PC-3 (cell line): ENCODE measurements around the gene HABP4. TPM values are rescaled to one million over a fixed set of nuclear protein-coding genes. Genes with fewer than 3 reads are reported as not detected.

Experiments
- ATAC-seq: fragments of 200-7000 bp; cut with Tn5 transposase; 2 replicates; pipeline ENCODE4 v1.9.1; 2020; ENCODE audit warnings: mild to moderate bottlenecking, moderate library complexity
- BruUV-seq: library from RNA; stranded (reverse); fragments of 400-500 nt; replicated peaks from 2 replicates; lab custom pipeline; 2021; lab: Mats Ljungman, UMichigan
- CTCF ChIA-PET: fragments of 300-600 bp; sonication (Branson Sonifier 250); formaldehyde crosslinking; loops from one replicate; lab custom pipeline; 2022; ENCODE audit warnings: antibody characterized with exemption; lab: Charles Lee
- POLR2A ChIA-PET: fragments of 300-600 bp; sonication (Branson Sonifier 250); formaldehyde crosslinking; loops from one replicate; lab custom pipeline; 2022; ENCODE audit warnings: antibody characterized with exemption; ENCODE audit not compliant: unreplicated experiment; lab: Charles Lee
- DNase-seq: peaks from one replicate; pipeline ENCODE4 v3.0.0-alpha.2; 2015
- H2AFZ ChIP-seq: fragments of 300-600 bp; sonication (generic); 2 replicates; pipeline ENCODE4 v1.6.0; 2016; ENCODE audit warnings: antibody characterized with exemption, low read length
- H3F3A ChIP-seq: fragments of 300-600 bp; sonication (generic); one replicate; pipeline ENCODE4 v1.6.0; 2017; ENCODE audit warnings: antibody characterized with exemption, low read length, control low read depth, mild to moderate bottlenecking; ENCODE audit not compliant: unreplicated experiment
- H3K27ac ChIP-seq: fragments of 300-600 bp; sonication (generic); 2 replicates; pipeline ENCODE4 v1.5.1; 2016; ENCODE audit warnings: mild to moderate bottlenecking, low read length
- H3K27me3 ChIP-seq: fragments of 300-600 bp; sonication (generic); 2 replicates; pipeline ENCODE4 v1.6.1; 2016; ENCODE audit warnings: low read length, mixed read lengths
- H3K36me3 ChIP-seq: fragments of 300-600 bp; sonication (generic); 2 replicates; pipeline ENCODE4 v1.6.1; 2016; ENCODE audit warnings: low read depth, mixed run types, low read length, mixed read lengths
- H3K4me1 ChIP-seq: fragments of 300-600 bp; sonication (generic); 2 replicates; pipeline ENCODE4 v1.5.1; 2016; ENCODE audit warnings: low read length; ENCODE audit not compliant: insufficient read depth
- H3K4me2 ChIP-seq: fragments of 300-600 bp; sonication (generic); 2 replicates; pipeline ENCODE4 v1.6.0; 2016; ENCODE audit warnings: low read length
- H3K4me3 ChIP-seq: fragments of 300-600 bp; sonication (generic); 2 replicates; pipeline ENCODE4 v1.5.1; 2016; ENCODE audit warnings: mild to moderate bottlenecking, low read length, mixed read lengths
- H3K79me2 ChIP-seq: fragments of 300-600 bp; sonication (generic); 2 replicates; pipeline ENCODE4 v1.6.1; 2017; ENCODE audit warnings: low read length, mixed read lengths
- H3K9ac ChIP-seq: fragments of 300-600 bp; sonication (generic); 2 replicates; pipeline ENCODE4 v1.6.0; 2016; ENCODE audit warnings: mild to moderate bottlenecking, low read length
- H3K9me2 ChIP-seq: fragments of 300-600 bp; sonication (generic); replicated peaks from 2 replicates; pipeline ENCODE4 v1.6.1; 2016; ENCODE audit warnings: mixed run types, low read length, mixed read lengths
- H3K9me3 ChIP-seq: fragments of 300-600 bp; sonication (generic); 2 replicates; pipeline ENCODE4 v1.6.1; 2016; ENCODE audit warnings: low read length, mixed read lengths
- H4K20me1 ChIP-seq: fragments of 300-600 bp; sonication (generic); 2 replicates; pipeline ENCODE4 v1.6.1; 2016; ENCODE audit warnings: low read length, mixed read lengths
- CTCF ChIP-seq: fragments of 300-600 bp; sonication (generic); conservative IDR thresholded peaks from 2 replicates; pipeline ENCODE4 v1.5.1; 2017; ENCODE audit warnings: antibody characterized with exemption, low read depth, mild to moderate bottlenecking, low read length
- EZH2 ChIP-seq: fragments of 300-600 bp; sonication (generic); IDR thresholded peaks from one replicate; pipeline ENCODE4 v1.6.1; 2017; ENCODE audit warnings: antibody characterized with exemption, mild to moderate bottlenecking, low read length; ENCODE audit not compliant: unreplicated experiment
- EZH2phosphoT487 ChIP-seq: fragments of 300-600 bp; sonication (generic); IDR thresholded peaks from 2 replicates; pipeline ENCODE4 v1.6.1; 2018; ENCODE audit warnings: mild to moderate bottlenecking, antibody characterized with exemption, low read length, borderline replicate concordance
- intact Hi-C: fragments of 100-400 bp; cut with micrococcal nuclease; formaldehyde crosslinking; loops from 2 replicates; pipeline ENCODE4 v1.9.0; 2023
- total RNA-seq: library from RNA; depleted of rRNA; stranded (reverse); fragments of >200 nt; gene quantifications from 2 replicates; pipeline ENCODE4 v1.2.3, GENCODE V29; 2014

The HABP4 gene
- total RNA-seq, 1 experiment from 2014 or later: 6.6 TPM

DNA sequence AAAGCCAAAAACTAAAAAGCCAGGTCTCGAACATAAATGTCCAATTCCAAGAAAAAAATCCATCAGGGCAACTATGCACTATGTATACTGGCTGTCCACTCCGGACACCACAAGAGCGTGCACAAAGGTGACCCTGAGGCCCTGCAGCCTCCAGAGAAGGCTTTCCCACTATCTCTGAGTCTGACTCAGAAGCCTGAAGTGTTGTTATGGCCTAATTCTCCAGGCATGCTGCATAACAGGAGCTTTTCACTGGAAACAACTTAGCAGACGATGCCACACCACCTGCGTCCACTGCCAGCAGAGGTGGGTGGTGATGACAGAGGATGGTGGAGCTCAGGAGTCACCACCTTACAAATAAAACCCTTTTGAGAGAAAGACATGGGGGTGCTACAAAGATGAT is 63.7 kb downstream of the HABP4 start:
- ChIA-PET CTCF (no interaction called here), POLR2A (no interaction called here)
- Histone ChIP-seq H3K4me2 (no peak overlapping the region), H3K27ac (no peak overlapping the region), H3K4me3 (no peak overlapping the region), H3K9ac (no peak overlapping the region), H3K79me2 (no peaks in the 10 kb centered on the region), H2AFZ (no peak overlapping the region), H3K27me3 (no peaks in the 10 kb centered on the region), H3K4me1 (no peaks in the 10 kb centered on the region), H3K9me3 (no peaks in the 10 kb centered on the region), H3F3A (no peaks in the 10 kb centered on the region), H4K20me1 (no peaks in the 10 kb centered on the region), H3K36me3 (no peaks in the 10 kb centered on the region; the same call in 1 of the 2 replicates), H3K9me2 (no peaks in the 10 kb centered on the region)
- intact Hi-C loops: no loop called here
- TF ChIP-seq CTCF (no peak), EZH2phosphoT487 (no peak), EZH2 (no peak)
- no peak for DNase-seq
- no peak for ATAC-seq
- BruUV-seq: no TSS peak

DNA sequence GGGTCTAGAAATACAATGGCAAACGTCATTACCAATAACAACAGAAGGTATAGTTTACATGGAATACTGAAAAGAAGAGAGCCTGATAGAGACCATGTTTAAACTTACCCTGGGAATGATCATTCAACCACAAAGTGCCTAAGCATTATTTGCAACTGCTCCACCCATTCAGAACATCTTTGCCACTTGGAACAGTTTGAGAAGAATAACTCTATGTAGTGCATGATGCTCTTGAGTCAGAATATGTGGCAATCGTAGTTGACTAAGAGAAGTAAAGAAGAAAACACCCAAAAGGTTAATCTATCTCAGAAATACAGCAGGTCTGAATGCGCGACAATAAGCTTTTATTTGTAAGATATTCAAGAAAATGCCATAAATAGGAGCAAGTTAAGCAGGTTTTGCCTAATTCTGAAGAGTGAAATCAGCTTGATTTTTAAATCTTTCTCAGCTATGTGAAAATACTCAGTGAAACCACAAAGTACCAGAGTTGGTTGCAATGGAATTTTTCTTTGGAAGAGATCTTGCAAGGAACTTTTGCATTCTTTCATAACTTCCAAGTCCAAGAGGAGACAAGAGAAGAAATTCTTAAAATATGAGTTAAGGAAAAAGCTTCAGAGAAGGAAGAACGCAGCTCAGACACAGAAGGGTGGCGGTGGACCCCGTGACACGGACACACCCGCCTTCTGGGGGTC is 64.3 kb downstream of the HABP4 start:
- Histone ChIP-seq H3K27ac (no peak overlapping the region), H4K20me1 (no peaks in the 10 kb centered on the region), H3K4me1 (no peaks in the 10 kb centered on the region), H2AFZ (no peak overlapping the region), H3K36me3 (no peaks in the 10 kb centered on the region; the same call in 1 of the 2 replicates), H3K4me2 (no peak overlapping the region), H3K9ac (no peak overlapping the region), H3K9me3 (no peaks in the 10 kb centered on the region), H3K4me3 (no peak overlapping the region), H3K79me2 (no peaks in the 10 kb centered on the region), H3F3A (no peaks in the 10 kb centered on the region), H3K9me2 (no peaks in the 10 kb centered on the region), H3K27me3 (no peaks in the 10 kb centered on the region)
- ATAC-seq (no peak), DNase-seq (no peak)
- ChIA-PET CTCF (interaction anchor here (0.6 kb wide), 2 partner anchors 104 to 1144 kb away, joined by 3 to 4 read pairs; no protein-coding TSS in a partner anchor), POLR2A (no interaction called here)
- no TSS peak for BruUV-seq
- intact Hi-C loops: no loop called here
- TF ChIP-seq EZH2 (no peak), CTCF (no peak), EZH2phosphoT487 (no peak)

GRCh38 chr9:96514800-96515158 is 64.8 kb downstream of the HABP4 start:
- H3K9me3 ChIP-seq: no peaks in the 10 kb centered on the region
- no peaks in the 10 kb centered on the region for H3K9me2 ChIP-seq
- ATAC-seq (no peak), DNase-seq (no peak)
- no peaks in the 10 kb centered on the region for H3K4me1 ChIP-seq
- no TSS peak for BruUV-seq
- H4K20me1 ChIP-seq: no peaks in the 10 kb centered on the region
- no peak for TF ChIP-seq CTCF
- no peak for TF ChIP-seq EZH2phosphoT487
- TF ChIP-seq EZH2: no peak
- H2AFZ ChIP-seq: no peak overlapping the region
- H3K4me3 ChIP-seq: no peak overlapping the region
- no peaks in the 10 kb centered on the region for H3F3A ChIP-seq
- no peak overlapping the region for H3K4me2 ChIP-seq
- no peaks in the 10 kb centered on the region for H3K79me2 ChIP-seq
- H3K9ac ChIP-seq: no peak overlapping the region
- POLR2A ChIA-PET: no interaction called here
- CTCF ChIA-PET: interaction anchor here (0.6 kb wide), 2 partner anchors 104 to 1145 kb away, joined by 3 to 4 read pairs; no protein-coding TSS in a partner anchor
- no peaks in the 10 kb centered on the region for H3K27me3 ChIP-seq
- intact Hi-C loops: no loop called here
- no peak overlapping the region for H3K27ac ChIP-seq
- H3K36me3 ChIP-seq: no peaks in the 10 kb centered on the region; the same call in 1 of the 2 replicates
